ENCODE data around the gene TLE3.

DNA sequence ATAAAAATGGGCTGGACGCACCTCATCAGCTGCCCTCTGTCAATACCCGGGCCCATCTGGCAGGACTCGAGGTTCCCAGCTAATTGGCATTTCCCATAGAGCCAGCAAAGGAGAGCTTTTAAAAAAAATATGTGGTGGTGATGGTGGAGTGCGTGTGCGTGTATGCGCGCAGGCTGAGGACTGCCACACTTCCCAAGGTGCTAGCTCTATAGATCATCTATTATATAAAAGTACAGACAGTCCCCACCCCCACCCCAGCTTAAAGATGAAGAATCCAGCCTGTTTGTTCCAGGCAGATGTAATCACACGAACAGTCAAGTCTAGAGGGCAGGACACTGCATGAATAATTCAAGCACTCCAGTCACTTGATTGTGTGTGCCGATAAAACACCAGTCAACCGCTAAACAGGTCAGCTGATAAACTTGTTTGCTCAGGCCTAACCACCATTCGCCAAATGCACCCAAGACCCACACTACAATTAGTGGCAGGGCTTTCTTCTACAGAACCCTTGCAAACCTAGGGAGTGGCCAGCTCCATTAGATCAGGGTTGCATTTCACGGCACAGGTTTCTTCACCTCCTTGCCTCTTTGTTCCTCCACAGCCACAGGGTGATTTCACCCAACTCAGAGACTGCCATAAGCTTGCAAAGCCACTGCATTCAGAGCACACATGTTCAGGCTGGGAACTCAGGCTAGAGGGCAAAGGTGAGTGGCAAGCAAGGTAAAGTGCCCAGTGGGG, 5.8 kb downstream of the TLE3 start:
- TF ChIP-seq, protein P1, sequence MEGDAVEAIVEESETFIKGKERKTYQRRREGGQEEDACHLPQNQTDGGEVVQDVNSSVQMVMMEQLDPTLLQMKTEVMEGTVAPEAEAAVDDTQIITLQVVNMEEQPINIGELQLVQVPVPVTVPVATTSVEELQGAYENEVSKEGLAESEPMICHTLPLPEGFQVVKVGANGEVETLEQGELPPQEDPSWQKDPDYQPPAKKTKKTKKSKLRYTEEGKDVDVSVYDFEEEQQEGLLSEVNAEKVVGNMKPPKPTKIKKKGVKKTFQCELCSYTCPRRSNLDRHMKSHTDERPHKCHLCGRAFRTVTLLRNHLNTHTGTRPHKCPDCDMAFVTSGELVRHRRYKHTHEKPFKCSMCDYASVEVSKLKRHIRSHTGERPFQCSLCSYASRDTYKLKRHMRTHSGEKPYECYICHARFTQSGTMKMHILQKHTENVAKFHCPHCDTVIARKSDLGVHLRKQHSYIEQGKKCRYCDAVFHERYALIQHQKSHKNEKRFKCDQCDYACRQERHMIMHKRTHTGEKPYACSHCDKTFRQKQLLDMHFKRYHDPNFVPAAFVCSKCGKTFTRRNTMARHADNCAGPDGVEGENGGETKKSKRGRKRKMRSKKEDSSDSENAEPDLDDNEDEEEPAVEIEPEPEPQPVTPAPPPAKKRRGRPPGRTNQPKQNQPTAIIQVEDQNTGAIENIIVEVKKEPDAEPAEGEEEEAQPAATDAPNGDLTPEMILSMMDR (IDR thresholded peaks at IDR 0.05; ENCODE audit: insufficient read depth, low read depth, low read length), result no peak
- TF ChIP-seq EZH2 (IDR thresholded peaks at IDR 0.05; ENCODE audit: insufficient read depth, low read length), result no peak

Data from astrocyte (in vitro differentiated cells and primary cell).